GM18951 (cell line): ENCODE measurements around the gene CERKL.

Experiments
- POLR2A ChIP-seq: IDR thresholded peaks from 4 replicates; pipeline ENCODE4 v1.6.1; 2011; ENCODE audit warnings: mild to moderate bottlenecking; ENCODE audit not compliant: insufficient read length, insufficient read depth; ENCODE audit errors: extremely low read depth
- in situ Hi-C: fragments of 300-500 bp; cut with MboI; formaldehyde crosslinking; loops from one replicate; pipeline ENCODE4 v1.12.0; 2022; ENCODE audit warnings: low sequenced_read_pairs, mixed read lengths, inconsistent platforms; ENCODE audit not compliant: unreplicated experiment

The CERKL gene

GRCh38 chr2:181627545-181627944, 29.4 kb downstream of the CERKL start:
- in situ Hi-C loops, result no loop called here
- no peak for TF ChIP-seq POLR2A

- in situ Hi-C loops, result no loop called here
- TF ChIP-seq POLR2A, result no peak
These were observed 30.2 kb downstream of the CERKL start for GRCh38 chr2:181626671-181627070.

GRCh38 chr2:181623159-181623558, 33.7 kb downstream of the CERKL start:
- no peak for TF ChIP-seq POLR2A
- in situ Hi-C loops, result no loop called here

- TF ChIP-seq POLR2A, result no peak
- in situ Hi-C loops, result no loop called here
These were observed 35.0 kb downstream of the CERKL start for GRCh38 chr2:181621779-181622490.

- TF ChIP-seq POLR2A, result no peak
- in situ Hi-C loops, result no loop called here
These were observed 37.4 kb downstream of the CERKL start for GRCh38 chr2:181619516-181619915.

- in situ Hi-C loops, result no loop called here
- no peak for TF ChIP-seq POLR2A
These were observed 40.2 kb downstream of the CERKL start for GRCh38 chr2:181616715-181617114.

- in situ Hi-C loops, result no loop called here
- TF ChIP-seq POLR2A, result no peak
These were observed 41.8 kb downstream of the CERKL start for GRCh38 chr2:181614874-181615638.

- in situ Hi-C loops, result no loop called here
- no peak for TF ChIP-seq POLR2A
These were observed 43.7 kb downstream of the CERKL start for GRCh38 chr2:181613241-181613640.

GRCh38 chr2:181607629-181608590, 49.0 kb downstream of the CERKL start:
- in situ Hi-C loops, result no loop called here
- no peak for TF ChIP-seq POLR2A

GRCh38 chr2:181605889-181606837, 50.7 kb downstream of the CERKL start:
- in situ Hi-C loops, result no loop called here
- no peak for TF ChIP-seq POLR2A

- no peak for TF ChIP-seq POLR2A
- in situ Hi-C loops, result no loop called here
These were observed 54.9 kb downstream of the CERKL start for GRCh38 chr2:181602017-181602416.

- no peak for TF ChIP-seq POLR2A
- in situ Hi-C loops, result no loop called here
These were observed 60.3 kb downstream of the CERKL start for GRCh38 chr2:181596556-181596955.
